MM.1S (cell line): ENCODE measurements around the gene DMKN.

Source experiments
- CTCF ChIP-seq: fragments of 300-600 bp; sonication (generic); IDR thresholded peaks from 2 replicates; pipeline ENCODE4 v1.5.1; 2016; ENCODE audit warnings: antibody characterized with exemption, low read length, mixed read lengths
- EZH2 ChIP-seq: fragments of 300-600 bp; sonication (generic); optimal IDR thresholded peaks from 2 replicates; pipeline ENCODE3; 2017; ENCODE audit warnings: low read depth, mild to moderate bottlenecking, antibody characterized with exemption, low read length, mixed read lengths
- EZH2phosphoT487 ChIP-seq: fragments of 300-600 bp; sonication (generic); IDR thresholded peaks from 2 replicates; pipeline ENCODE4 v1.6.1; 2018; ENCODE audit warnings: antibody characterized with exemption, low read length

DNA sequence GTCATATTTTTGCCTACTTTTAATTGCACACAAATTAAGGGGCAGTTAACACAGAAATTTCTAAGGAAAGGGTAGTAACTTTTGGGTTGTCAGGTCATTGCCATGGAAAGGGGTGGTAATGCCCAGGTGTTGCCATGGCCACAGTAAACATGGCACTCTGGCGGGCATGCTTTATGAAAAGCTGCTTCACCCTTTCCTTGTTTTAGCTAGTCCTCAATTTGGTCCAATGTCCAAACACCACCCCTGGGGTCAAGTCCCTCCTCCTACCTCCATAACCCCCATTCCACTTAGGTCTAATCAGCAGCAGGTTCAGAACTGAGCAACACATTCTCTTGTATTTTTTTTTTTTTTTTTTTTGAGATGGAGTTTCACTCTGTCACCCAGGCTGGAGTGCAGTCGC is 58.8 kb downstream of the DMKN start:
- TF ChIP-seq CTCF: no peak
- no peak for TF ChIP-seq EZH2phosphoT487
- TF ChIP-seq EZH2: no peak
